Middle frontal gyrus (tissue), 1 donor: Measurements from ENCODE around the gene INPP5D.
A peak's percentile ranks its signal among the peaks of the same experiment; 100 is the strongest.

Experiments used
- DNase-seq: peaks from one replicate; pipeline ENCODE4 v3.0.0-alpha.2; 2015; ENCODE audit warnings: low spot score; ENCODE audit errors: extremely low spot score

Gene INPP5D

DNA sequence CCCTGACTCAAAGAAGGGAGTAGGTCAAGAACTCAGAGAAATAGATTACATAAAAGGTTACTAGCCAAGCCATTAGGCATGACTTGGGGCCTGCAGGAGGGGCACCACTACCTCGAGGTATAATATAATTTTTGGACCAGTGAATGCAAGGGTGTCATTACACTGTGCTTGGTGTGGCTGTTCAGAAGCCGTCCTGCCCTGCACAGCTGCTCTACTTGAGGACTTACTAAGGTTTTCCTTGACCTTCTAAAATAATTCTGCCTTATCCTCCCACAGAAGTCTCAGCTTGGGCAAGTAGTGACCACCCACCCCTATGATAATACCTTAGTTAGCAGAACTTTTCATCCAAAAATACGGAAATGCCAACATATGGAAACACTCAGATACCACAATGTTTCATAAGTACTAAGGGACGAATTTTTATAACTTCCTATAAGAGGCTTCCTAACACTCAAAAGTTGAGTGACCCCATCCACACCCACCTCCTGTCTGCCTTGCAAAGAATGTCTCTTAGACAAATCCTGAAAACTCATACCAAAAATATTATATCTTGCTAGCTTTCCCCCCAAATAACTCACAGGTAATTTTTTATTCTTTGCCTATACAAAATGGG is 173.6 kb downstream of the INPP5D start:
- no peak for DNase-seq

GRCh38 chr2:233234264-233234663 is 174.1 kb downstream of the INPP5D start:
- no peak for DNase-seq

GRCh38 chr2:233234996-233235395 is 174.9 kb downstream of the INPP5D start:
- no peak for DNase-seq

DNA sequence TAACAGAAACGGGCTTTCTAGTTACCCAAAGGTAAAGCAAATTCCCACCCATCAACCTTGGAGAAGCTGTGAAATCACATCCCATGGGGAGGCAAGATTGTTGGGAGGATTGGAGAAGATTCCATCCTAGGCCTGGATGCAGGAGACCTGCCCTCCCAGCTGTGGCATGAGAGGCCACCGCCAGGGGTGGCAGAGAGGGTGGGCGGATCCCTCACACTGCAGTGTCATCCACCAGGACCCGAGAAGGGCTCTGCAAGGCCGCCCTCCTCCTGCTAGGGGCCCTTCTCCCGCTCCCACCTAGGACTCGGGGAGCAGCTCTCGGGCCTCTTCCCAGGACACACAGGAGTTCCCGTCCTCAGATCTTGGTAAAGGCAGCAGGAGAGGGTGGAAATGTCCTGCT is 175.8 kb downstream of the INPP5D start:
- no peak for DNase-seq

DNA sequence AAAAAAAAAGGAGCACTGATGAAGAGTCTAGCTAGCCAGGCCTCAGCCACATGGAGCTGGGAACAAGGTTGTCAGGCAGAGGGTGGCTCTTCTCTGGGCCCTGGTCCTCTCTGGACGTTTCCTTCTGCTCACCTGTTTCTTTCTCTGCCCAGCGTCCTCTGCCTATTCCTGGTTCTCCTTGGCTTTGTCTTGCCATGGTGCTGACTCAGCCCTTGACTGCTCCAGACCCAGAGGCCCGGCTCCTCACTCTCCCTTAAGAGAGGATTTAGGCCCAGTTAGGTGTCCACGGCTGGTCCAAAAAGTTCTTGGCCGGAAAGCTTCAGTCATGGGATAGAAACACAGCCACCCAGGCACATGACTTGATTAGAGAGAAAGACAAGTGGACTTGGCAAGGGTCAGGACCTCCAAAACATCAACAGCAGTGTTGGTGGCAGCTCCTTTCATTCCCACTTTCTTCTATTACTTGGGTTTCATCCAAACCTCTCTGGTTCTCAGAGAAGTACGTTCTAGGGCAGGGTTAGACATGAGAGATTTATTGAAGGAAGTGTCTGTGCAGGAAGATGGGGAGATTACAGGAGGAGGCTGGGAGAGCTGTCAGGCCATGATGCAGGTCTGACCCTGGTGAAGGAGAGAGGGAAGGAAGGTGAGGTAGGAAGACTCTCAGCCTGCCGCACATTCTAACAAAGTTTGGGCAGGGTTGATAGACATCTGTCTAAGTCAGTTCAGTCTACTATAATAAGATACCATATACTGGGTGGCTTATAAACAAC is 176.9 kb downstream of the INPP5D start:
- no peak for DNase-seq

DNA sequence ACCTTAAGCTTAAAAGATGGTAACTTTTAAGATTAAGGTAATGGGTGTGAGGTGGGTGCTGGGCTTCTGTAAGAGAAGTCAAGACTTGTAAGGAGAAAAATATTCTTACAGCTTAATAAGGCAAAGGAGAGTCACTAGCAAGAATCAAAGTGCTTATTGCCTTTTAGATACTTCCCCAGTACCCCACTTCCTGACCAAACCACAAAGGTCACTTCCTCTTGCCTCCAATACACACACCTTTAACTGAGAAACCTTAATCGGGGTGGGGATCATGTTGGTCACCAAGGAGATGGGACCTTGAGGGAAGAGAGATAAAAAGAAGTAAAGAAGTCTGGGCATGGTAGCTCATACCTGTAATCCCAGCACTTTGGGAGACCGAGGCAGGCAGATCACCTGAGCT is 180.8 kb downstream of the INPP5D start:
- no peak for DNase-seq

DNA sequence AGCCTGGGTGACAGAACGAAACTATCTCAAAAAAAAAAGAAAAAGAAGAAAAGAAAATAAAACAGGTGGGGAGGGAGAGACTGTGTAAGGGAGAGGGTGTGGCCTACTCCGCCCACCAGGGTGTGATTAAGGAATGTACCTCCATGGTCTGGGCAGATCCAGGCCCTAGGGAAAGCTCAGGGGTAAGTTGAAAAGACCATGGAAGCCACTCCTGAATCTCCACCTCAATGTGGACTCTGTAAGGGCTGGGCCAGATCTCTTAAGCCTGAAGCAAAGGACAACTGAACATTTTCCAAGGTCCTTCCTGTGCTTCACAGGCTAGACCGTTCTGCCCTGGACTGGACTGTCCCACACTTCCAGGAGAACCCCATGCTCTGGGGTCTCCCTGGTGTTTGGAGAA is 181.7 kb downstream of the INPP5D start:
- no peak for DNase-seq

DNA sequence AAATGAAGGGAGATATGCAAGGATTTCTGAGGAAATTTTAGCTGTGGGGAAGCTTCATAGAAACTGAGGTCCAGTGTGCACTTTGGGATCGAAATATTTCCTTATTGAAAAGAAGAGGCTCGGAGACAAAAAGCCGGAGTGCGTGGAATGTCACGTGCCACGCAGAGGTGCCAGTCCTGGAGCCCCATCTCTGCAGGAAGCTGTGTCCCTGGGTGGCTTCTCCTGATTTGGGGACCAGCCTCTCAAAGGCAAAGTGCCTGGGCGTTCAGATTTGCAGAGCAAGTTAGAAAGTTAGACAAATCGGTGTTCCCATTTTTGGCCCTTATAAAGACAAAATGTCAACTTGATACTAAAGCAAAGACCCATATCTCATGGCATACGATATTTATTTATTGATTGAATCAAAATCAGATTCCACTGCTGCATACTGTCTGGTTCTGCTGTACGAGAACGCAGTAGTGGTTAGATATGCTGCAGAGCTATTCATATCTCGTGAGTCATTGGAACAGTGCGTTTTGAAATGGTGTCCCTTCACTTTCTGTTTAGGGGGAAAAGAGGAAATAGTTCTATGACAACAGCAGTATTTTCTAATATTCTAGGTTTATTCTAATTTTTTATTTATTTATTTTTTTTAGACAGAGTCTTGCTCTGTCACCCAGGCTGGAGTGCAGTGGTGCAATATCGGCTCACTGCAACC is 182.2 kb downstream of the INPP5D start:
- DNase-seq, result no peak

GRCh38 chr2:233243348-233243747 is 183.2 kb downstream of the INPP5D start:
- DNase-seq, result no peak

DNA sequence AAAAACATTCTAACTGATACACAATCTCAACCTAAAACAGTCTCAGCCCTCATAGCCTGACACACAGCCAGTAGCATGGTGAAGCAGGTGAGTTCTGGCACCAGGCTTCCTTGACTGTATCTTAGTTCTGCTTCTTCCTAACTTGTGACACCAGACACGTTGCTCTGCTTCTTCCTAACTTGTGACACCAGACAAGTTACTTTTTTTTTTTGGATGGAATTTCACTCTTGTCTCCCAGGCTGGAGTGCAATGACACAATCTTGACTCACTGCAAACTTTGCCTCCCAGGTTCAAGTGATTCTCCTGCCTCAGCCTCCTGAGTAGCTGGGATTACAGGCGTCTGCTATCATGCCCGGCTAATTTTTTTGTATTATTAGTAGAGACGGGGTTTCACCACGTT is 184.7 kb downstream of the INPP5D start:
- DNase-seq, result no peak

DNA sequence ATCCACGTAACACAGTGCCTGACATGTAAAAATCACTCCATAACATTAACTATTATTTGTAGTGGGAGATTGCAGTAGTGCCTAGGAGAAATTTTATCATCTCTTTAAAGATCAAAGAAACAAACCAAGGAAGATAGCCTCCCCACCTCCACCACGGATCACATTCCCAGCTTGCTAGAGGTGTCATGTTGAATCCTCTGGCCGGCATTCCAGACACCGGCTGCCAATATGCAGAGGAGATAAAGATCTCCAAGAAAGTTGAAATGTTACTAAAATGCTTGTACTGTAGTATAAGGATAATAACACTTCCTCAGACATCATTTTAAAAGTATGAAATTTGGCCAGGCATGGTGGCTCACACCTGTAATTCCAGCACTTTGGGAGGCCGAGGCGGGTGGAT is 185.3 kb downstream of the INPP5D start:
- DNase-seq, result no peak

GRCh38 chr2:233247116-233247515 is 187.0 kb downstream of the INPP5D start:
- no peak for DNase-seq

- no peak for DNase-seq
Measured at GRCh38 chr2:233247744-233248143, 187.6 kb downstream of the INPP5D start.

DNA sequence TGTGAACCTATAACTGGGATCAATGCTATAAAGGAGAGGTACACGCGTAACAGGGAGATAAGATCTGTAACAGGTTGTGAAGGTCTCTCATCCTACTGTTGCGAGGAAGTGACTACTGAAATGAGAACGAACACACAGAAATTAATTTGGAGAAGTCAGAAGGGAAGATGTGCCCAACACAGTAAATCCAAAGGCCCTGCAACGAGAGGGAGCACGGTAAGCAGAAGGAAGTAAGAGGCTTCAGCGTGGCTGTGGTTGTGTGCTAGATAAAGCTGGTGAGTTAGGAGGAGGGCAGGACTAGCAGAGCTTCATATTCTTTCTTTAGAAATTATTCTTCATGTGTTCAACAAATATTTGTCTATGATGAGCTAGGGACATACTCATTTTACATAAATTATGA is 188.9 kb downstream of the INPP5D start:
- no peak for DNase-seq

GRCh38 chr2:233250568-233250967 is 190.4 kb downstream of the INPP5D start:
- DNase-seq, result no peak

- DNase-seq, result no peak
Measured at GRCh38 chr2:233250985-233251305, 190.8 kb downstream of the INPP5D start.

GRCh38 chr2:233251306-233252116 is 191.4 kb downstream of the INPP5D start, which contains the start of gene ATG16L1:
Gene ATG16L1 (plus strand): TSS chr2:233251673. CDS start chr2:233251828, 155 bp downstream.
- peak; percentile 94 for DNase-seq

DNA sequence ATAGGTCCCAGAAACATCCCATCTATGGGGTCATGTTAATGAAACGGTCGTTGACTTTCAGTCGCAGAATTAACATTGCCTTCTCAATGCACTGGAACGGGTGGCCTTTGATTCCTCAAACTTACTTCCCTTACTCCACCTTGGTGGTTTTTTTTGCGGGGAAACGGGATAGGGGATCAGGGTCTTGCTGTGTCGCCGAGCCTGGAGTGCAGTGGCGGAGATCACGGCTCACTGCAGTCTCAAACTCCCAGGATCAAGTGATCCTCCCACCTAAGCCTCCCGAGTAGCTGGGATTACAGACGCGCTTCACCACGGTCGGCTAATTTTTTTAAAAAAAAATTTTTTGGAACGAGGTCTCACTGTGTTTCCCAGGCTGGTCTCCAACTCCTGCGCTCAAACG is 192.1 kb downstream of the INPP5D start:
- DNase-seq, result no peak

- DNase-seq, result no peak
Measured at GRCh38 chr2:233255151-233255550, 195.0 kb downstream of the INPP5D start.

DNA sequence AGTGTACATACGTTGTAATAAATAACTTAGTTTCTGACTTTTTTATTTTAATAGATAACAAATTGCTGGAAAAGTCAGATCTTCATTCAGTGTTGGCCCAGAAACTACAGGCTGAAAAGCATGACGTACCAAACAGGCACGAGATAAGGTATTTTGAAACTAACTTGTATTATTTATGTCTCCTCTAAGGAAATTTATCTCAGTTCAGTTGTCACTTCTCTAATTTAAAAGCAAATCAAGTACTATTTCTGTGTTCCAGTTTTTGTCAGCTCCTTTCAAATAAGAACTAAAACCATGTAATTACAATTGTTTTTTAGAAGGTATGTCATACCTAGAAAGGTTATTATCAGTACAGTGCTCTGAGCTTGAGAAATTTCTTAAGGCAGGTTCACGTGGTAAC is 195.9 kb downstream of the INPP5D start:
- no peak for DNase-seq
